Left ventricle myocardium superior (tissue), 1 donor: Measurements from ENCODE around the gene IER3IP1. TPM values are rescaled to one million over a fixed set of nuclear protein-coding genes. Genes with fewer than 3 reads are reported as not detected.

Experiments
- ATAC-seq: fragments of 200-7000 bp; cut with Tn5 transposase; one replicate; pipeline ENCODE4 v1.9.1; 2020; ENCODE audit warnings: mild to moderate bottlenecking, moderate library complexity
- DNase-seq: peaks from one replicate; pipeline ENCODE4 v3.0.0-alpha.2; 2020
- intact Hi-C: fragments of 100-400 bp; cut with micrococcal nuclease; formaldehyde crosslinking; loops from one replicate; pipeline ENCODE4 v1.11.0; 2022
- total RNA-seq: library from RNA; stranded (reverse); fragmentation: NEBNext Ultra II Directional; extraction: Animal tissue kit (Norgen Biotek cat#: 25700); gene quantifications from one replicate; pipeline ENCODE4 v1.2.1, GENCODE V29; 2021
- donor health status: DM: no; HTN: yes; CAD: no; lungs with severe emphysema.

IER3IP1 gene
- total RNA-seq, 1 donor from 2014 or later = 10.3 TPM

DNA sequence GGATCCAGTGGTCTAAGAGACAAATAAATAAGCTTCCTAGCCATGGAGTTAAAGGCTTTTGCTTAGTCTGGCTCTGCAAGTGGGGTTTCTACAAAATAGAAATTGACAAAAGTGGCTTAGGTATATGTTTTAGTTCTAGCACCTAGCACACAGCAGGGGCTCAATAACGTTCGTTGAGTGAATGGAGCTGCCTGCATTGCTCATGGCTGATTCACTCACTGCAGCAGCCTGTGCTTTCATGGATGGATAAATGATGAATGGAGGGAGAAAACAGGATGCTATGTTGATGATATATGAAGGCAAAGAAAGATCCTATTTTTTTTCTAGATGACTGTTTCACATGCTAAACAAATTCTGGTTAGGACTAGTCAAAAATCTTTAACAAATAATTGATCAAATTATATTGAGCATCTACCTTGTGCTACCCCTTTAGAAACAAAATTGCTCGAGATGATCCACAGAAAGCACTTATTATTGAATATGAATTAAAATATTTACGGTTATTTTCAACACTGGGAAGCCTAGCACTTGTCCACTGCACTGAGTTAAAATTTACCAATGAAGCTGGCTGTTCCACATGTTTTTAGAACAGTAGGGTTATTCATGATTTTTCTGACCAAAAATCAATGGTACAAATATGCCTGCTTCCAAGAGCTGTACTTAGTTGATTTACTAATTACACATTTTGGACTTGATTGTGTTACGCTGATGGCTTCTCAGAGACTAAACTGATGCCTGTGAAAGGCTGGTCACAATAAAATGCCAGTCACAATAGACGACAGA is 65.5 kb downstream of the IER3IP1 start:
- DNase-seq (no peak), ATAC-seq (no peak)
- intact Hi-C loops = loop anchor here (5.0 kb wide), 1 partner anchor 92 kb away; no protein-coding TSS in a partner anchor

DNA sequence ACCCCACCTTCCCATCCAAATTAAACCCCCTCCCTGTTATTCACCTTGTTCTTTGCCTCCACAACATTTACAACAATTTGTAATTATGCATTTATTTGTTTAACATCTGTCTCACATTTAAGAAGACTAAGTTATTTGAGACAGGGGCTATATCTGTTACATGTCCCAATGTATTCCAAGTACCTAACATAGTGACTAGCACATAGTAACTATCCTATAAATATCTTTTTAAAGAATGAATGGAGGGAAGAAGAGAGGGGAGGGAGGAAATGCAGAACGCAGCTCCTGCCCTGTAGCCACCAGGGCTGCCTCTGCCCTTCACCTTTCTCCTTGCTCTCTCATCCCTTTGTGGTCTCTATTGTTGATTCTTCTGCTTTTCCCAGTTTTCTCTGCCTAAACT is 66.4 kb downstream of the IER3IP1 start:
- ATAC-seq (no peak), DNase-seq (no peak)
- intact Hi-C loops = loop anchor here (5.0 kb wide), 1 partner anchor 93 kb away; no protein-coding TSS in a partner anchor

DNA sequence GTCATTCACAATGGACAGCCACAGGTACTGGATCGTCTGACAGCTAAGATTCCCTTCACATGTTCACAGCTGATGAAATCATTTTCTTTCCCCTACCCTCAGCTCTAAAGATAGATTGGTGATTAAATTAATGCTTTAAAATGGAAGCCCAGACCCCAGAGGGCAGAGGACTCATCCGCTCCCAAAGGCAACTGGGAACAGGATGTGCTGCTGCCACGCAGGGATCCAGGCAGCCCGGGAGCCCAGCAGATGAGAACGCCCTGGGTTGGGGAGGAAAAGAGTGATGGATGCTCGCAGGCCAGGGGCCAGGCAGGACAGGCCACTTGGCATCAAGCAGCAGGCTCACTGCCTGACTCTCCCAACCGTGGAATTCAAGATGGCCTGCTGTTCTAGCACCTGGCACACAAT is 67.2 kb downstream of the IER3IP1 start:
- DNase-seq = no peak
- intact Hi-C loops = no loop called here
- no peak for ATAC-seq

DNA sequence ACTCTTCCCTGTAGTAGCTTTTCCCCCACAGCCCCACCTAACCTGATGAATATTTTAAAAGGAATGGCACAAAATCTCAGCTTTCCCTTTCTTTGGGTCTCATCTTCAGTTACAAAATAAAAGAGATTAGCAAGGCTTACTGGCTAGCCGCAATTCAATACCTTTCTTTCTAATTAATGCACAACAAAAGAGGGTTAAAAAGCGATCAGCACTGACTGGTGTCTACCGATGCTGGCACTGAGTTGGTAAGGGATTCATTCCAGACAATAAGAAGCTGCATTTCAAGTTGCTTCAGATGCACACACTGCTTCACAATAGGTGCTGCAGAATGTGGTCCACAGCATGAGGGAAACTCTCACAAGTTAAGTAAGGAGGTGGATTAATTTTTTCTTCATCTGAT is 67.8 kb downstream of the IER3IP1 start:
- no peak for ATAC-seq
- intact Hi-C loops = no loop called here
- DNase-seq = no peak

Other genes with a start within 250 kb of the IER3IP1 start
- not detected for gene ELOA2, start 140.7 kb downstream of the IER3IP1 start, total RNA-seq
- 40.2 TPM for gene HDHD2, start 25.9 kb downstream of the IER3IP1 start, total RNA-seq
- not detected for gene SKOR2, start 75.3 kb upstream of the IER3IP1 start, total RNA-seq